NCI-H2081 treated with DMSO at 0.1 percent for 48 hours (cell line): Measurements from ENCODE around the gene CLPX.
"Not testable (repeated sequence)": the region's sequence is repeated elsewhere in the genome, so short reads cannot be mapped to it uniquely, and the experiment has no call there.

ENCODE experiments used
- DNase-seq: peaks from one replicate; lab custom pipeline; 2025; lab: John Stamatoyannopoulos, UW

CLPX gene

GRCh38 chr15:65171428-65171827, 13.7 kb downstream of the CLPX start:
- no peak for DNase-seq

GRCh38 chr15:65165875-65166274, 19.3 kb downstream of the CLPX start:
- no peak for DNase-seq

- no peak for DNase-seq
These were observed 21.0 kb downstream of the CLPX start for GRCh38 chr15:65164139-65164538.

GRCh38 chr15:65163041-65163440, 22.1 kb downstream of the CLPX start:
- DNase-seq: no peak

- no peak for DNase-seq
These were observed 28.4 kb downstream of the CLPX start for GRCh38 chr15:65156692-65157091.

- no peak for DNase-seq
These were observed 30.4 kb downstream of the CLPX start for GRCh38 chr15:65154720-65155119.

- DNase-seq: no peak
These were observed 37.2 kb downstream of the CLPX start for GRCh38 chr15:65147902-65148301.

GRCh38 chr15:65146438-65146837, 38.7 kb downstream of the CLPX start:
- no peak for DNase-seq

- DNase-seq: not testable (repeated sequence)
These were observed 46.5 kb downstream of the CLPX start for GRCh38 chr15:65138631-65139030.

GRCh38 chr15:65137893-65138292, 47.2 kb downstream of the CLPX start:
- DNase-seq: not testable (repeated sequence)

GRCh38 chr15:65137089-65137488, 48.1 kb downstream of the CLPX start:
- DNase-seq: not testable (repeated sequence)

GRCh38 chr15:65134538-65134937, 50.6 kb downstream of the CLPX start:
- DNase-seq: no peak

GRCh38 chr15:65133548-65134200, 51.5 kb downstream of the CLPX start, which contains the start of gene PDCD7:
Gene PDCD7, minus strand, starts transcription at chr15:65133808. Its CDS starts 27 bp downstream, at chr15:65133781.
- DNase-seq: peak; percentile 81

- DNase-seq: no peak
These were observed 52.1 kb downstream of the CLPX start for GRCh38 chr15:65132878-65133547.

GRCh38 chr15:65130941-65131340, 54.2 kb downstream of the CLPX start:
- DNase-seq: no peak

- peak; percentile 64 for DNase-seq
These were observed 69.6 kb downstream of the CLPX start for GRCh38 chr15:65115542-65115941.

- no peak for DNase-seq
These were observed 70.1 kb downstream of the CLPX start, which contains the start of gene UBAP1L for GRCh38 chr15:65115086-65115485. Gene UBAP1L, minus strand, starts transcription at chr15:65115200. Its CDS starts 8,985 bp downstream, at chr15:65106215.

GRCh38 chr15:65110676-65111292, 74.4 kb downstream of the CLPX start:
- DNase-seq: no peak

GRCh38 chr15:65106011-65106590, 79.0 kb downstream of the CLPX start:
- no peak for DNase-seq

- DNase-seq: no peak
These were observed 80.1 kb downstream of the CLPX start for GRCh38 chr15:65105038-65105437.

GRCh38 chr15:65102912-65103311, 82.2 kb downstream of the CLPX start:
- DNase-seq: no peak

- no peak for DNase-seq
These were observed 83.0 kb downstream of the CLPX start for GRCh38 chr15:65101891-65102708.
